HG03460 (cell line): ENCODE data around the gene MPND.

Experiments used
- ATAC-seq: cut with Tn5 transposase; IDR thresholded peaks from one replicate; pipeline ENCODE4 v1.9.1; 2021; ENCODE audit not compliant: unreplicated experiment

MPND gene

DNA sequence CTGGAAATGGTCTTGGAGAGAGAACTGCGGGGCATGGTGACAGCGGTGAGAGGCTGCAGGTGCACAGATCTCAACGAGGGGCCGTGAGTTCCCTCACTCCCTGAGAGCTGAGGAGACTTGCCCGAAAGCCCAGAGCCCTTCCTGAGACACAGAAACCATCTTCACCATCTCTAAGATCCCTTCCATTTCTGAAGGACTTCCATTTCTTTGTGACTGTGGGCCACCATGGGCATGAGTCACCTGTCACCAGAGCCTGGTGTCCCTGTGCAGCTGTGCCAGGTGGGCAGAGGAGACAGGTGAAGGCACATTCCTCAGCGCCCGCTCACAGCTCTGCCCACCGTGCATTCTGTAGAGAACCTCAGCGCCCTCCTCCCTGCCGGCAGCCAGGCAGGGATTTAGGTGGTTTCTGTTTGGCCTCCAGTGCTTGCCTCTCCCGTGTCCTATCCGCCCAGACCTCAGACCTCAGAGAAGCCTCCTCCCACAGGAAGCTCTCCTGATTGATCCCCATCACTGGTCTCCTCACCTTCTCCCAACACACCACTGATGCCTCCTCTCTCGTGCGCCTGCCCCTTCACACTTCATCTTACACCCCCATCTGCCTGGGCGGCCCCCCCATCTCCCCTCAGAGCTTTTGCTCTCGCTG, 32.8 kb downstream of the MPND start:
- ATAC-seq = no peak

DNA sequence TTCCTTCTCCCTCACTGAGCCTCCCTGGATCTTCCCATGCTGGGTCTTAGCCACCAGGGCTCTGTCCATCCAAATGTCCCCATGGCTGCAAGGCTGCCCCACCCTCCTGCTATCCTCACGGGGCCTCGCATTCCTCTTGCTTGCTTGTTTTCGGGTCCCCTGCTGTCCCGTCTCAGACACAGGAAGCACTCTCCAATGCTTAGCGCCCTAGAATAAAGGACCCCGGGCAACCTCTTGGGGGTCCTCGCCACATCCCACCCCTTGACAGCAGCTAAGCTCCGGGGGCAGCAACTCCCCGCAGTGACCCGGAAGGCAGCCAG, 33.3 kb downstream of the MPND start:
- no peak for ATAC-seq

DNA sequence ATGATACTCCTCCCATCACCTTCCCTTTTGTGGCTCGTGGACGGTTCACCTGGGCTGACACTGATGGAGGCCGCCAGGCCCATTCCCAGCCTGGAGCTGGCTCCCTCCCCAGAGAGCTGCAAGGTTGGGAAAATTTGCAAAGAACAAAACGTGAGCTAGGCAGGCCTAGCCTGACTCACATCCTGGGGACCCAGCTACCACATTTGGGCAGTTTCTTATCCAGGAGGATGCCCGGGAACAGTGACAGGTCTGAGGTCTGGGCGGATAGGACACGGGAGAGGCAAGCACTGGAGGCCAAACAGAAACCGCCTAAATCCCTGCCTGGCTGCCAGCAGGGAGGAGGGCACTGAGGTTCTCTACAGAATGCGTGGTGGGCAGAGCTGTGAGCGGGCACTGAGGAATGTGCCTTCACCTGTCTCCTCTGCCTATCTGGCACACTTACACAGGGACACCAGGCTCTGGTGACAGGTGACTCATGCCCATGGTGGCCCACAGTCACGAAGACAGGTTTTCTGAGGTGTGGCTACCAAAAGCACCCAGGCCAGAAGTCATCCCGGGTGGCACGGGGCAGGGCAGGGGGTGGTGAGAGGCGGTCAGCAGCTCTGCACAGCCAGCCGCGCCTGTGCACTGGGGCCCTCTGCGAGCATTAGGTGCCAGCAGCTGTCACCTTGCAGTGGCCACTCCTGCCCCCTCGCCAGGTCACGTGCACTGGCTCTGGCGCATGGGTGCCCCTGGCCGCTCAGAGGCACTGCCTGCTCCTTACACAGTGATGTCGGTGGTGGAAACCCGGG, 33.8 kb downstream of the MPND start:
- no peak for ATAC-seq

DNA sequence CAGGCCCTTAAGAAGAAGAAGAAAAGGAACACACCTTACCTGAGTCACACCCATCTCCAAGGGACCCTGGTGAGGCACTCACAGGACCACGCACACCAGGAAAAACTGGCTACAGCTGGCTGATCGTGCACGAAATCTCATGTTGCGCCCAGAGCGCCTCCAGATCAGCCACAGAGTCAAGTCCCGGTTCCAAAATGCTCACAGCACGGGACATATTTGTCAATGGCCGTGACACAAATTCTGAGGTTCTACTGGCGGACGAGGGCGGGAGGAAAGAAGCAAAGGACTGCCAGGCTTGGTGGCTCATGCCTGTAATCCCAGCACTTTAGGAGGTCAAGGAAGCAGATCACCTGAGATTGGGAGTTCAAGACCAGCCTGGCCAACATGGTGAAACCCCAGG, 35.5 kb downstream of the MPND start:
- ATAC-seq = no peak

DNA sequence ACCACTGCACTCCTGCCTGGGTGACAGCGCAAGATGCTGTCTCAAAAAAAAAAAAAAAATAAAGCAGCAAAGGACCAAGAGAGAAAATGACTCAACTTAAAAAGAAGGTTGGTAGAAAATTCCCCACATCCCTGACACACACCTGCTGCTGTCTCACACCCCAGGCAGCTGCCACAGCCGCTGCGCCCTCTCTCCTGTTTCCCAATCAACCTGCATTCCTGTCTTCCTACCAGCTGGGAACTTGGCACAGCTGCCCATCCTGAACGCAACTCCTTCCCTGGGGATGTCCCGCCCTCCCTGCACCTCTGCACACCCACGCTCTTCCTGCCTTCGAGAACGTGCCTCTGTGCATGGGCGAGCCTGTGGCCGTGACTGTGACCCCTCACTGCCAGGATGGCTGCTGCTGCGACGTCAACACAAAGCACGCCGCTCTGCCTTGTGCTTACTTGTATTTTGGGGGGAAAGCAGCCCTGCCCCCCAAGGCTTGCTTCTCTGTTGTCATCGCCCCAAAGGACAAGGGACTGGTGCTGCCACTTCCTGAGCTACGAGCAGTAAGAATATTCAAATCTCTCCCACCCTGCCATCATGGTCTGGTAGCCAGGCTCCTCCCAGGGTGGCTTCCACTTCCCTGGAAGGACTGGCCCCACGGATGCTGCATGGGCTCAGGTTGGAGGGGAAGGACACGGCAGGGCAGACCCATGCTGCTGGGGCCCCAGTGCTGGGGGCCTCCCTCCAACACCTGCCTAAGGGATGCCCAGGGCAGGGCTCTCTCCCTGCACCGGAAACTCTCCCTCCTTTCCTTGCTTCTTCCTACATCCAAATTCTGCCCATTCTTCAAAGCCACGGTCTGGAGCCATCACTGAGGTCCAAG, 36.3 kb downstream of the MPND start:
- ATAC-seq = no peak

DNA sequence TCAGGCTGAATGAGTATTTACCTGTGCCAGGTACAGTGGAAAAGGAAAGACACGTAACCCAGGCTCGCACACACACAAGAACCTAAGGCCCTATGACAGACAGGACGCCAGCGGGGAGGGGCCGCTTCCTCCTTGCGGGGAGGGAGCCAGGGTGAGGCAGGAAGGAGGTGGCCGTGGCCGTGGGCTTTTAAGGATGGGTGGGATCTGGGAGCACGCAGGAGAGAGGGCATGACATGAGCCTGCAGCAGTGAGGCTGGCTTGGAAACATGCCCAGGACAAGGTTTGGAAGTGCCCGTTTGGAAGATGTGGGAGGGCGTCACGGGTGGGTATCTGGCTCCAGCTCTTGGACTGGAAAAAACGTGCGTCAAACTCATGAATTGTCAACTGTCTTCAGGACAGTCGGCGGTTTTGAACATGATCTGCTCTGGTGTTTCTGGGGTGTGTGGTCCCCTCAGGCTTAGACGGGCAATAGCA, 36.9 kb downstream of the MPND start:
- no peak for ATAC-seq

DNA sequence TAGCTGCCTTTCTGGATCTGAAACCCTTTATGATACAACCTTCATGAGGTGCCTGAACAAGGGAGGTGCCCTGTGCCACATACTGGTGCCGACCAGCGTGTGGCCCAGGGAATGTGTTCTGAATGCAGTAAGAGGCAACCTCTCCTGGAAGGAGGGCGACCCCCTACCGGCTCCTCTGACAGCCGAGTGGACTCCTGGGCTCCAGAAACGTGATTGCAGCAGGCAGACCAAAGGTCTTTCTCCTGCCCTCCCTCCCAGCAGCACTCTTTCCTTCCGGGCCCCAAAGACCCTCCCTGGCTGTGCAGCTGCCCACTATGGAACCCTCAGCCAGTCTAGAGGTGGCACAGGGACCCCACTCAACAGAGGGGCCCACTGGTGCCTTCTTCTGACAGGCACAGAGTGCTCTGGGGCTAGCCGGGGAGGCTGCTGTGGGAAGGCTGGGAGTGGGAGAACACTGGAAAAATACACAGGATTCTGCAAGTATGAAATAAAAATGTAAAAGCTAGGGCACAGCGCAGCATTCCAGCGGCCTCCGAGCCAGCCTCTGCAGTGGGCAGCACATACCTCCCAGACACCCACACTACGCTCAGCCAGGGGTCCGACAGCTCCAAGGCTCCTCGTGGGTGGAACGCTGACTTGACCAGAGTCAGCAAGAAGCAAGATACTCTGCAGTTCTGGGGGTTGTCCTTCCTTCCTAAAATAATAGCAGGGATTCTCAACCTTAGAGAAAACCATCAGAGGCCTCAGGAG, 42.1 kb downstream of the MPND start:
- ATAC-seq = no peak

DNA sequence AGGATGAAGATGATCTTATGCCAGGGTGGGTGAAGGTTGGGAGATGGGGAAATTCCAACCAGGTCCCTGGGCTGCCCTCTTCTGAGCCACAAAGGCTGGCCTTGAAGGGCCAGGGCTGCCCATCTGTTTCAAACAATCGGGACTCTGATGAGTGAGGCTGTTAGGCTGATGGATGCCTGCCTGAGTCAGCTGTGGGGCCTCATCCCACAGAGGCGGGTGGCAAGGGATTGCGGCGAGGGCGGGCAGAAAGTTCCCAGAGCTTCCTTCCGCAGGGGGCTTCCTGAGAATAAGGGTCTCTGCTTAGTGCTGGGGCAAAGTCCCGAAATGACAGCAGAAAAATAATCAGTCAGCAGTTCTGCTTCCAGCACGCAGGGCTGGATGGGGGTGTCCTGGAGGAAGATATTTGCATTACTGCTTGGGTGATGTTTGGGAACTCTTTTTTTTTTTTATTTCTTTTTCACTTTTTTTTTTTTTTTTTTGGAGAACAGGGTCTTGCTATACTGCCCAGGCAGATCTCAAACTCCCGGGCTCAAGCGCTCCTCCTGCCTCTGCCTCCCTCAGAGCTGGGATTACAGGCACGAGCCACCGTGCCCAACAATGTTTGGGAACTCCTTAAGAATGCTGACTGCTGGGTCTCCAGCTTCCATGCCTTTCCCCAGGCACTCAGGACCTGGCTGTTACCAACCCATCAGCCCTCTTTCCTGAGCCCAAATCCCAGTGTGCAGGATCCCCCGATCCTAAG, 42.9 kb downstream of the MPND start:
- ATAC-seq = no peak

DNA sequence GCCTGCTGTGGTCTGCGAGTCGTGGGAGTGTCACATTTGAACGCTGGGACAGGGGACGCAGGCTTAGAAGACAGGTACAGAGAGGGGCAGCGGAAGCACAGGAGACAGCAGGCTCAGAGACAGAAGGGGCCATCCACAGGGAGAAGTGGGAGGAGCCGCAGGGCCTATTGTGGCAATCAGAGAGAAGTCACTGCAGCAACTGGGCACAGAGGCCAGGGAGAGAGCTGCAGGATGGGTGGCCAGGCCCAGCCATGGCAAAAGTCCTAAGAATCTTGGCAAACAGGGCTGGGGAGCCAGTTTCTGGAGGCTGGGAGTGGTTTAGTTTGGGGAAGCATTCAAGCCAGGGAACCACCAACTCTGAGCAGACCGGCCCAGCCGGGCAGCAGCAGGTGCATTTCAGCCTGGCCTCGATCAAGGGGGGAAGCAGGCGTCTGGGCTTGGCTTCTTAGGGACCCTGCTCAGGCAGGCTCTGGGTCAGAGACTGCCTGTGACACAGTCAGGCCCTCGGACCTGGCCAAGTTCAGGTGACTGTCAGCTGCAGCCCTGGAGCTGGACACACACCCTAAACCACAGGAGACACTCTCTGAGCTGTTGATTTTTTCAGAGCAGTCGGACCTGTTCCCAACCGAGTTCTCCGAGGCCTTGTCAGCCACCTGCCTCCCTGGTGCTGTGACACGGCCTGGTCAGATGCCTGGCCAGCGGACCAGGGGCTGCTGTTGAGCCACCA, 45.1 kb downstream of the MPND start:
- no peak for ATAC-seq

DNA sequence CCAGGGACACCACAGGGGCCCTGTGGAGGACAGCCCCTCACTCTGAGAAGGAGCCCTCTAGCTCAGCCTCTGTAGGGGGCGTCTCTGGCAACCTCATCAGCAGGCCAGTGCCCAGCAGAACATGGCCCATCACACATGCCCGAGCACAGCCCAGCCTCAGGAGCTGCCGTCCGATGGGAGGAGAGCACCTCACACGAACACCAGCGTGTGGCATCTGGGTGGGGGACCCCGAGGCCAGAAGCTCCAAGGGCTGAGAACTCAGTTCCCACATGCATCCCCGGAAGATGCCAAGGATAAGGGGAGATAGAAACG, 45.7 kb downstream of the MPND start:
- no peak for ATAC-seq

DNA sequence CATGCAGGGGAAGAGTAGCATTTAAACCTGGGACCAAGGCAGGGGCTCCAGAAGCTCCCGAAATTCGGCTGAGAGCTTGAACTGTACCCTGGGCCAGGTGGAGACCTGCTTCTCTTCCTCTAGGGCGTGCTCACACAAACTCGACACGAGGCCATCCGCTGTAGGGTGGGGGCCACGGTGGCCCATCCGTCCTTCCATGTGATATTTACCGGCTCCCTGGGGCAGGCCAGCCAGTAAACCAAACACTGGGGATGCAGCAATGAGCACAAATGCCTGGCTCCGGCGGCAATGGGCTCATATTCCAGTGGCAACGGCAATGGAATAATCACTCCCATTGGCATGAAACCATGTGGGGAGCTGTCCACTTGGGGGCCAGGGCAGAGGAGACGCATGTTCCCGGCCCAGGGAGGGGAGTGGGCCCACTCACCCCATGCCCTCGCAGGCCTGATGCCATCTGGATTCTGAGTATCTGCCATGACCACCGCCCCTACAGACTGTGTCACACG, 46.2 kb downstream of the MPND start:
- ATAC-seq = no peak

DNA sequence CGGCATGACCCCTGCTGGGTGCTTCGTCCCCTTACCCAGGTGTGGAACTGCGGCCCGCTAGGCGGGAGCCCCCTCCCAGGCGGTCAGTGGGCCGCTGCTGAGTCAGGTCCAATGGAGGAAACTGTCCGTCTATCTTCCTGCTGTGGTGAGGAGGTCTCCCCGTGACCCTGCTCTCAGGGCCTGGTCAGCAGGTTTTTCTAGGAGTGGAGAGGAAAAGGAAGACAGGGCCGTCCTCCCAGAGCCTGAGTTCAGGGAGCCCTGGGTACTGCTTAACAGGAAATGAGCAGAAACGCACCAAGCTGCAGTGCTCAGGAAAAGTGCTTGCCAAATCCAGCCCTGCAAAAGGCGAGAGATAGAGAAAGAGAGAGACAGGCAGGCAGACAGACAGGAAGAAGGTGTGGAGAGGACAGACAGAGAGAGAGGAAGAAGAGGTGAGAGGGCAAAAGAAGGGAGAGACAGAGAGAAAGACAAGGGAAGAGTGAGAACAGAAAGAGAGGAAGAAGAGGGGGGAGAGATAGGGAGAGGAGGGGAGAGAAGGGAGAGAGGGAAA, 46.7 kb downstream of the MPND start:
- ATAC-seq = no peak

DNA sequence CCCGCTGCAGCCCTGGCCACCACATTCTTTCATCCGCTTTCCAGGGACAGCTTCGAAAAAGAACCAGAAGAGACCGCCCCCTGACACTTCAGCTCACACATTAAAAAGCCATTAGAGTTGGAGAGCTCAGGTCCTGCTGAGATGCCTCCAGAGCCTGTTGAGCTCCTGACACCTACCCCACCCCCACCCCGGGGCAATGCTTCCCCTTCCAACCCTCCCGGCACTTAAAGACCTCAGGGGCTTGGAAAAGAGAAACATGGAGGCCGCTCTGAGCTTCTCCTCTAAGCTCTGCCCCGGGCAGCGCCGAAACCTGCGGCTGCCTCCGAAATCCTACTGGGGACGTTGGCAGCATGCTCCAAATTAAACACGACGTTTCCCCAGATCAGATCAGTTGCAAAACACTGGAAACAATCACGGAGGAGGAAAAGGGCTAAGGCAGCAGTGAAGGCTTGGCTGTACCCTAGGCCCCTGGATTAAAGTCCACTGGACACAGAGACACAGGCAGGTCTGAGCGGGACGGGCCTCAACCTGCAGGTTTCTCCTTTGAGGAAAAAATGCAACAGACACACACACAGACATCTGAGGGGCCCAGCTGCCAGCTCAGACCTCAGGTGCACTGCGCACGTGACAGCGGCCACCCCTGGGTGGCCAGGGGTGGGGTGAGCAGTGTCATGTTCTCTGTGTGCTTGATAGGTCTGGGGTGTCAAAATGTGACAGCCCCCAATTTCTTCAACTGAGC, 47.4 kb downstream of the MPND start:
- no peak for ATAC-seq

DNA sequence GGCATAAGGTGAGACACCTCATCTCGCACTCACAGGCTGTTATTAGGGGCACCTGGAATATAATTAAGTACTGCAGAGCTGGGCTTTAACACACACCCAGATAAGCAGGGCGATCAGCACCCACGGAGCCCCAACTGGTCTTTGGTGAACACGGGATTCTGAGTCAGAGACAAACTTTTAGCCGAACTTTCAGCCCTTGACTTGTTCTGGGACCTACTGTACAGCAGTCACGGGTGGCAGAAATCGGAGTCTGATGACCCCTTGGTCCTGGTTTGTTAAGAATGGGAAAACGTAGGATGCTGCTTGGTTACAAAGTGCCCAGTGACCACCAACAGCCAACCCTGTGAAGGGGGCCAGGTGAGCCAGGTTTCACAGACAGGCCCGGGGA, 47.9 kb downstream of the MPND start:
- no peak for ATAC-seq

DNA sequence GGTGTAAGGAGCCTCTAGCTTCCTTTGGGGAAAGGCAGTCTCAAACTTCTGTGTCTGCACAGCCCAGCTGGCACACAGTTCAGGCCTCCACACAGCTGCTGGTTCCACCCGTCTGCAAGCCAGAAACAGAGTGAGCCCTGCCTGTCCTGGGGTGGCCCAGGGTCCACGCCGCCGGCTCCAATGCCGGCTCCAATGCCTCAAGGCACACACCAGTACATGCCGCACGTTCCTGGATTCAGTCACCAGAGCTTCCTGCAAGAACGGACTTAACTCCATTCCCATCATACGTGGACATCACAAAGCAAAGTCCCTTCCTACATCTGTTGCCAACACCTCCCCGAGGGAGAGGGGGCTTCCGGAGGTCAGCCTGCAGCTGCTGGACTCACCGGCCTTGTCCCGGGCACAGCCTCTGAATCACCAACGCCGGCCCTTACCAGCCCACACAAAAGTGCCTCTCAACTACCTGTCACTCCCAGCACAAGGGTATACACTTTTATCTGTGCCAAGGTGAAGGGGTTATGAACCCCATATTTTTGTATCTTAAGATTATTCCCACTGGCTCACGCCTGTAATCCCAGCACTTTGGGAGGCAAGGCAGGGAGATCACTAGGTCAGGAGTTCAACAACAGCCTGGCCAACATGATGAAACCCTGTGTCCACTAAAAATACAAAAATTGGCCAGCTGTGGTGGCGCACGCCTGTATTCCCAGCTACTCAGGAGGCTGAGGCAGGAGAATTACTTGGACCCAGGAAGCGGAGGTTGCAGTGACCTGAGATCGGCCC, 48.5 kb downstream of the MPND start:
- ATAC-seq = no peak

DNA sequence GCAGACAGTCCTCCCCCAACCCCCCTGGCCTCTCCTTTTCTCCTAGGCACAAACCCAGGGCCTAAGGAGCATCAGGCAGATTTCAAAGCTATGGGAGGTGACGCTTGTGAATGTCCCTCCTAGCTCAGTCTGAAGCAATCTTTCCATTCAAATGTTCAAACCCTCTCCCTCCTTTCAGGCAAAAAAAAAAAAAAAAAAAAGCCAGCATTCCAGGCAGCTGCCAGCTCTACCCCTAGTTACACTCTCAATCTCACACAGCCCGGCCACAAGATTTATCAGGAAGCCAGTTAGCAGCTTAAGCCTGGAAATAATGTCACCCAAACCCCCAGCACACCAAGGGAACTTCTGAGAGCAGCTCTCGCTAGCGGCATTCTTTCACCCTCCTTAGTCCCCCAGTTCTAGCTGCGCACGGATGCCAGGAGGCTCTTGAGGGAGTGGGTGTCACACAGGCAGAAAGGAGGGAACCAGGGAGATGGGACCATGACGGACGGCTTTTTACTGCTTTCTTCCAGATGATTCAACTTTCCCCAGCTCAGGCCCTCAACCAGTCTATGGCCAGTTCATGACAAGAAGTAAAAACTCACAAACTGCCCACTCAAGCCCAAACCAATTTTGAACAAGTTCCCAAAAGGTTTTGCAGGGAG, 50.7 kb downstream of the MPND start:
- no peak for ATAC-seq

DNA sequence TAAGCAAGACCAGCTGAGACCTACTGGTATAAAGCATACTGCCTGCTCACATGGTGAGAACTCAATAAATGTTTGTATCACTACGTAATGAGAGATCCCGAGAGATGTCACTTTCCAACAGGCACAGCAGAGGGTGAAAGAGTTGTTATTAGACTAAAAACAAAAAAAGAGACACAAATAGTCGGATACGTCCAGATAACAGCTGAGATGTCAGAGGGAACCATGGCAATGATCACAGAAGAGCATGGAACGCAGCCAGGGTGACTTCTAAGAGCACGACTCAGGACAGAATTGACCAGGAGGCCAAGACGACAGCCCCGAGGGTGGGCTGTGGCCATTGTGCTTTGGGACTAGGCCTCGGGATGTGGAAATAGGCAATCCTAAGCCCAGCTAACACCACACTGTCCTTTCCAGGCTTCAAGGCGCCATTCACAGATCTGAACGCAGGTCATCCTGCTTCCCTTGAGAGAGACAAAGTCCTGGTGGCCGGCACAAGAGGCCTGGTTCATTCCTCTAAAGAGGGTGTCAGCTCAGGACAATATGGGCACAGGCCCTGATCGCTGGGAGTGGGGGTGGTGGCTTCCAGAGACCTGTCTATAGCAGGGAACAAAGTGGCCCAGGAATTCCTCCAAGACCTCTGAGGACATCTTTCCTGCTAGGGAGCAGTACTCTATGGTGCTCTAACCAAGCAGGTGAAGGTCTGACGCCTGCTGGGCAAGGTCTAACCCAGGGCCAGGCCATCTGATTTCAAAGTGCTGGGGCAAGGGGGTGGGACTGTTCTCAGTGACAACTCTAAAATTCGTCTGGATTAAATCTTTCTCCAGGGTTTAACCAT, 53.8 kb downstream of the MPND start:
- ATAC-seq = no peak
